Activated CD8-positive, alpha-beta memory T cell treated with anti-CD3 and anti-CD28 coated beads for 48 hours (primary cell): ENCODE measurements around the gene UQCRC1.

Source experiments
- DNase-seq, 3 experiments: peaks; one replicate each; pipeline ENCODE4 v3.0.0-alpha.2; 2020; ENCODE audit warnings: low read depth in 2 of 3, low spot score in 2 of 3

The UQCRC1 gene

DNA sequence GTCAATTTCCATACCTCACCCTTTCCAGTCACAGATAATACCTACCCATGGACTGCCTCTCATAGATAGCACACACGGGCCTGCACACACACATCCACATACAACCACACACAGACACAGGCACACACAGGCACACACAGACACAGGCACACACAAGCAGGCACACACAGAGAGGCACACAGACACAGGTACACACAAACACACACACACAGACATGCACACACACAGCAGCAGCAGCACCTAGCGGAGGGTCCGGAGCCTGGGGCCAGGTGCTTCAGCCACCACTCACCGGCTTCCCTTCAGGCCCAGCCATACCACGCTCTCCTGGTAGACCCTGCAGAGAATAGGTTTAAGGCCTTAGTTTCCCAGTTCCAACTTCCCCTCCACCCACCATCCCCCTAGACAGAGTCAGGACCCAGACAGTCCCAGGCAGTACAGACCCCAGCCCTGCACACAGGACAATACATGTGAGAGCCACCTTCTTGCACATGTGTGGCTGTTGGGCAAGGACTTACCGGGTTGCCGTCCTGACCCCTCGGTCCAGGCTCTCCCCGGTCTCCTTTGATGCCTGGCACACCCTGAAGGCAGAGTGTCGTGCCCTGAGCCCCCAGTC lies 35.4 kb downstream of the UQCRC1 start:
- DNase-seq, result no peak

DNA sequence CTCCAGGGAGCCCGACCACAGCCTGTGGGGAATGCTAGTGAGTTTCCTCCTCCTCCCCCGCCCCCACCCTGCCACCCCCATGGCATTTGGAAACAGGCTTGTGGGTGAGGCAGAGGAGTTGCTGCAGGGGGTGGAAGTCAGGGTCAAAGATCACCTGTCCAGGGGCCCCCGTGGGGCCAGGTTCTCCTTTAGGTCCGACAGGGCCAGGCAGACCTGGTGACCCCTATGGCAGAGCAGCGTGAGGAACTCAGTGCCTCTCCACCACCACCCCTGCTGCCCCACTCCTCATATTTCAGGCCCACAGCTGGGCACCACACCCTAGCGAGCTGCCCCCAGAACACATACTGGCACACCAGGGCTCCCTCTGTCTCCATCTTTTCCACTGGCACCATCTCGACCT lies 36.9 kb downstream of the UQCRC1 start:
- DNase-seq, result no peak

- no peak for DNase-seq
These were observed 37.5 kb downstream of the UQCRC1 start for GRCh38 chr3:48571938-48572337.

- no peak for DNase-seq
These were observed 39.5 kb downstream of the UQCRC1 start for GRCh38 chr3:48569808-48570450.

DNA sequence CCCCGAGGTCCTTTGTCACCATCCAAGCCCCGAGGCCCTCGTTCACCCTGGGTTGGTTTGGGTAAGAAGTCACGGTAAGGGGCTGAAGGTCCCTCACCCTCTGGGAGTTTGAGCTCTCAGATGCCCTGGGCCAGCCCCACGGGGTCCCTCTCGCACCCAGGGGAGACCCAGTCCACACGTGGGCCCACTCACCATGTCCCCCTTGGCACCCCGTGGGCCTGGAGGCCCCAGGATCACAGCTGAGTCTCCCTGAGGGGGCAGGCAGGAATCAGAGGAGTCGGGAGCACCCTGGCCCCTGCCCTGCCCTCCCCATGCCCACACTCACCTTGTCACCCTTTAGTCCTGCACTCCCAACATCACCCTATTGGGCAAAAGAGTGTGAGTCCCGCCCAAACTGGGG lies 40.0 kb downstream of the UQCRC1 start:
- no peak for DNase-seq

DNA sequence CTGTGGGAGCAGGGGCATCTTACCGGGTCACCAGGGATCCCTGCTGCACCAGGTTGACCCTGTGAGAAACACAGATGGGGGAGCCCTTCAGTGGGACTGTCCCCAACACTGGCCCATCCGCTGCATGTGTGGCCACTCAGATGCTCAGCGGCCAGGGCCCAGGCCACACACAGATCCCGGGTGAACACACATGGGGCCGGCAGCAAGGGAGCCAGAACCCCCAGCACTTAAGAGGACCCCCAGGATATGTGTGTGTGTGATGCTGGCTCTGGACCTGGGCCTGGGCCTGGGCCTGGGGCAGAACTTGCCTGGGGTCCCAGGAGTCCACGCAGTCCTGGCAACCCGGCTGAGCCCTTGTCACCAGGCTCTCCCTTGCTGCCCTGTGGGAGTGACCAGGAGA lies 41.0 kb downstream of the UQCRC1 start:
- DNase-seq, result no peak

DNA sequence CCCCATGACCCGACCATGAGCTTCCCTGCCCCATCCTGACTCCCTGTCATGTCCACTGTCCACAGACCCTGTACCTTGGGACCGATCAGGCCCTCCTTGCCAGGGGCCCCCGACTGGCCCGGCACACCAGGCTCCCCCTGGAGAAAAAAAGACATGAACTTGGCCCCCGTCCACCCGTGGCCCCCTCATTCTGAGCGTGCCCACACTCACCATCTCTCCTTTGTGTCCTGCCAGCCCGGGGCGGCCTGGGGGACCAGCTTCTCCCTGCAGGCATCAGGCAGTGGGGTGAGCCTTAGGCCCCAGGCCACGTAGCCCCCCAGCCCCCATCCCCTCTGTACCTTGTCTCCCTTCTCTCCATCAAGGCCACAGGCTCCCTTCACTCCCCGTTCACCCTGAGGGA lies 41.9 kb downstream of the UQCRC1 start:
- no peak for DNase-seq

DNA sequence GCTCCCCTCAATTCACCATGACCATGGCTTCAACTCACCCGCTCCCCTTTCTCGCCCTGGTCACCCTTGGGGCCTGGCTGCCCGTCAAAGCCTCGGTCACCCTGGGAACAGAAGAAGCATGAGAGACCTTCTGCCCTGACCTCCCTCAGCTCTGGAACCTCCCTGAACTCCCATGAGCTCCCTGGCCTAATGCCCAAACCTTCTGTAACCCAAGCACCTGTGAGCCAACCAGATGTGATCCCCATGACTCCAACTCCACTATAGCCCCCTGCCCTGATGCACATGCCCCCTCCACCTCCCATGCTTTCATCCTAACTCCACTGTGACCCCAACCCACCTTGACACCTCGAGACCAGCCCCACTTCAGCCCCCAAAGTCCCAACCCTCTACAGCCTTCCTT lies 42.4 kb downstream of the UQCRC1 start:
- DNase-seq, result no peak

DNA sequence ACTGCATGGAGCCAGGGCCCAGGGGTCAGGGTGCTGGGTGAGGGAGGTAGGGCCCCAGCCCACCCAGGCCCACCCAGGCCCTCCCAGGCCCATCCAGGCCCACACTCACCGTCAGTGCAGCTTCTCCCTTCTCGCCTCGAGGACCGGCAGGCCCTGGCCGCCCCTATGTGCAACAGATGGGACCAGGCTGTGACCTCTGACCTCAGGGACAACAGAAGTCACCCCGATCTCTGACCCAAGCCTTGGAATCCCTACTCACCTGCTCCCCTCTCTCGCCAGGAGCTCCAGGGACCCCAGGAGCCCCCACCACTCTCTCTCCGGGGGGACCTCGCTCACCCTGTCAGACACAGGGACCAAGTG lies 43.1 kb downstream of the UQCRC1 start:
- DNase-seq, result no peak

DNA sequence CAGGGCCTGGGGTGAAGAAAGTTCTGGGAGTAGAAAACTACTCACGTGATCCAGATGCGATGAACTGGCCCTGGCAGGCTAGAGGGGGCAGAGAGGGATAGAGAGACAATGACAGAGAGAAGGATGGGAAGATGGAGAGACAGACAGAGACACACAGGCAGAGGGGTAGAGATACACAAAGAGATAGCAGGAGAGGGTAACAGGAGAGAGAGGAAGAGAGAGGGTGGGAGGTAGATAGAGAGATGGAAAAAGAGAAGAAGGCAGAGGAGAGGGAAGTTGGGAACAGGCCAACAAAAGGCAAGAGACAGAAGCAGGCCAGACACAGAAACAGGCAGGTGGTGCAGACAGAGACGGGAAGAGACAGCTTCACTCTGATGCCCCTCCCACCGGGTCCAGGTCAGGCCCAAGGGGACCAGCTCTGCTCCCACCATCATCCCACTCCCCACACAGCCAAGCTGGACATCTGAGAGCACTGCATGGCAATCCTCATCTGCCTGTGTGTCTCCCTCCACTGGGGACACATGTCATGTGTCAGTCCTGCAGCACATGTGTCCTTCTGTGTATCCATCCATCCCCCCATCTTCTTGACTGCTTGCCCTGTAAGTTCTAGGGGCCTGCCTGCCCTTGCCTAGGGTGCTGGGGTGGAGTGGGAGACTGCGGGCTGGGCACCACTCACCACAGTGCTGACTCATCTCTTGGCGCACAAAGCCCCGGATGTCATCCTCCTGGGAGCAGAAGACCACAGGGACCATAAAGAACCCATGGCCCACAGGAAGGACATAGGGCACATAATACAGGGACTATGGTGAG lies 43.6 kb downstream of the UQCRC1 start:
- DNase-seq, result no peak

GRCh38 chr3:48565186-48565585 lies 44.3 kb downstream of the UQCRC1 start:
- no peak for DNase-seq

GRCh38 chr3:48564667-48565066 lies 44.8 kb downstream of the UQCRC1 start:
- no peak for DNase-seq

DNA sequence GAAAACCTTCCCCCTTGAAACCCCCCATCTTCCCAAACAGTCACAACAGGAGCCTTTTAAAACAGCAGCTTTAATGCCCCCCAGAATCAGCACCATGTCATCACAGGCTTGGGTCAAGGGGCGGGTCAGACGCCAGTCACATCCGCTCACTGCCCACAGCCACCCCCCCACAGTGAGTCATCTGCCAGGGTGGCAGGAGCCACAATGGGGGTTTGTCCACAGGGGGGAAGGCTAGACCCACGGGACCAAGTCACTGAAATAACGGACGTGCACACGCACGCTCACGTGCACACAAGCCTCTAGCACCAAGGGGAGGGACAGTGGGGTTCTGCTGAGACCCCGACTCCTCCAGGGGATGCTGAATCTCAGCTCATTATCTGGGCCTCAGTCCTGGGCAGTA lies 45.4 kb downstream of the UQCRC1 start:
- DNase-seq, result peak in 1 of 3 experiments; percentile 20

DNA sequence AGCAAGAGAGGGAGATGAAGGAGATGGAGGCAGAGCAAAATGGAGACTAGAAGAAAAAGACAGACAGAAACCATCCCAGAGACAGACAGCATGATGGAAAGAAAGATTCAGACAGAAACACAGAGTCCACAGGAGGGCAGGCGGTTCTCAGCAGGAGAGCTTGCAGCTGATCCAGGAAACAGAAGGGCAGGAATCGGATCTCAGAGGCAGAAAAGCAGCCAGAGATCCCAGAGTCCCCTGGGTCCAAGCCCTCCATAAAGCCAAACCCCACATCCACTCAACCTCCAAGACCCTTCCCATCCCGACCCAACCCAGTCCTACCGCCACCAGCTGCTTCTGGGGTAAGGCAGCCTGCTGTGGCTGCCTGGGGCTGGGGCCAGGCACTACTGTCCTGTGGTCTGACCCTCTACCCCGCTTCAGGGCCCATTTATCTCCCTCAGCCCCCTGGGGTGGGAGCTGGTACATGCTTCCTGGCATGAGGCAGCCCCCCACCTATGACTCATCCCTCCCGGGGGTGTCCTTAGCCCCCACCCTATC lies 46.0 kb downstream of the UQCRC1 start, which contains the start of gene UCN2:
Gene UCN2 (minus strand): TSS at position 400 of the 537 bp plus-strand sequence. CDS start 657 bp downstream, outside the sequence.
- no peak for DNase-seq

DNA sequence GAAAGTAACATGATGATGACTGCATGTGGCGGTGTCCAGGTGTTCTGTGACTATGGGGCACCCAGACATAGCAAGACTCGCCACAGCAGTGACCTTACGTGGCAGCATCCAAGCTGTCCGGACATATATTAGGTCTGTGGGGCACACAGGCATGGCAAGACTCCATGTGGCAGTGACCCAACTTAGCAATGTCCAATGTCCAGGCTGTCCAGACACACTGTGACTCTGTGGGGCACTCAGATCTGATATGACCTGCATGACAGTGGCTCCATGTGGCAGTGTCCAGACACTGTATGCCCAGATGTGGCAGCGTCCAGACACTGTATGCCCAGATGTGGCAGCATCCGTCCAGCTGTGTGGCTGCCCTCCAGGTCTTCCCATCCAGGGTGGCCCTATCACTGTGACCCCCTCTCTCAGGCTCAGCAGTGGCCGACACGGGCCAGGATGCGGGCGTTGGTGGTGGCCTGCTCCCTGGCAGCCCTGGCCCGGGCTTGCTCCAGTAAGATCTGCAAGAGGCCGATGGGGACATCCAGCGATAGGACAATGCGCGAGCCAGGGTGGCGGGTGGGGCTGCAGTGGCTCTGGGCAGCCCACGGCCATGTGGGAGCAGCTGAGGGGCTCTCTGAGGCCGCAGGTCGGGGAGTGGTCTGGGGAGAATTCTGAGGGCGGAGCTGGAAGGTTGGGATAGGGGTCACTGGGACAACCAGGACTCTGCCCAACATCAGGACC lies 46.9 kb downstream of the UQCRC1 start:
- DNase-seq, result no peak

DNA sequence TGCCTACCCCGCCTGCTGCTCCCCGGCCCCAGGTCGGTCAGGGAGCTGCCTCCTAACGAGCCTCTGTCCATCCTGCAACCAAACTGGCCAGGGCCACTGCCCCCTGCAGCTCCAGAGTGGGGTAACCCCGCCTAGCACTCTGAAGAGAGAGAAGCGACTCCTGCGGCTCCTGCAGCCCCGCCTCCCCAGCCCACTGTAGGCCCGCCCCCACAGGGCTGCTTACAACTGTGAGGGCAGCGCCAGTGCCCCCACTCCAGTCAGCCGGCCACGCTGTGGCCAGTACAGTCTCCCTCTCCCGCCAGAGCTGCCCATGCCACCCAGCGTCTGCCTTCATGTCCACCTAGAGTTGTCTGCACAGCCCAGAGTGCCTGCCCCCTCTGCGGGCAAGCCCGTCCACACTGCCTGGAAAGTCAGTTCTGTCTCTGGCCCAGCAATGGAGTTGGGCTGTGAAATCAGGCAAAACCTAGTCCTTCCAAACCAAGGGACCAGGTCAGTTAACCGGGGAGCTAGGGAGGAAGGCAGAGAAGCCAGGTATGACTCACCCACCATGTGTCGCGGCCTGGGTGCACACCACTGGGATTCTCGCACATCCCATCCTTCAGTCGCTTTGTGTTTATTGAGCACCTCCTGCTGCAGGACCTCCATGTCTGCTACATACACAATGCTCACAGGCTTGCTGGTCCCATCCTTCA lies 48.3 kb downstream of the UQCRC1 start:
- no peak for DNase-seq

DNA sequence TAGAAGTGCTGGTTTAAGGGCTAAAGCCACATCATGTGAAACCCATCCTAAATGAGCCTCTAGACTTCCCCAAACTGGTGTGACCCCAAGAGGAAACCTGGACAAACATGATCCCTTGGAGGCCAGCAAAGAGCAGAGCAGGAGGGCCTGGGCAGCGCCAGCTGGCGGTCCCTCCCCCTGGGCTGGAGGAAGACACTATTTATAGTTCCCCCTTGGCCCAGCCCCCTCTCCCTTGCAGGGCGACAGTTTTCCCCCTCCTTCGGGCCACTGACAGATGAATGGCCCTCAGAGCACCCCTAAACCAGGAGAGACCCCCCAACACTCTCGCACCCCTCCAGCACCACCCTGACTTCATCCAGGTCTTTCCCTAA lies 48.8 kb downstream of the UQCRC1 start:
- no peak for DNase-seq

DNA sequence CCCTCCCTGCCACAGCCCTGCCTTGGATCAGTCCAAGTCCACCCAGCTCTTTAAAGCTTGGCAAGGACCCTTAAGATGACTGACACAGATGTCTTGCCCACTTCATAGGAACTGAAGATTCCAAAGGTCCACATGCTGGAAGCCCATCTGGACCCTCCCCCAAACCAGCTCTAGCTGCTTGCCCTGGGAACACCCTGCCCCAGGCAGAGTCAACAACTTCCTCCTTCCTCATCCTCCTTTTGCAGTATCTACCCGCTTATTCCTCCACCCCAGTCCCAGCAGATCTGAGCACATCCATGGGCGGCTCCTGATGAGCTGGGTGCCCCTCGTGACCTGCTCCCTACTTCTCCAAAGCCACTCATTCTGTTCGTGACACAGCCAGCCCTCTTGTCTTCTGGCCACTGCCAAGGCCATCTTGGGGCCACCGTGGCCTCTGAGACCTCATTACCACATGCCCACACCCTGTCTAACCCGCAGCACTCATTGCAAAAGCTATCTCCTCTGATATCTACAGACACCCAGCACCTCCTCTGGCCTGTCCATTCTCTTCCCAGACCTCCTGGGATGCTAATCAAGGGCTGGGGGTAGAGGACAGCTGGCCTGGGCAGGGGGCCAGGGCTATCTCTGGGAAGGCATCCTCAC lies 50.8 kb downstream of the UQCRC1 start:
- DNase-seq, result no peak

GRCh38 chr3:48556796-48557626 lies 52.4 kb downstream of the UQCRC1 start, which contains the start of gene PFKFB4:
Gene PFKFB4 (minus strand): TSS chr3:48556803. CDS start chr3:48556777, 26 bp downstream.
- peak; percentile 92 to 99 (median 96) for DNase-seq
